CD4-positive, alpha-beta T cell treated with Interleukin-12 subunit alpha and Interleukin-12 subunit beta, for 1 hour (primary cell): Measurements from ENCODE around the gene HMCN1.

ENCODE experiments used
- DNase-seq: peaks from one replicate; pipeline ENCODE4 v3.0.0-alpha.2; 2020

The HMCN1 gene

GRCh38 chr1:186215636-186216035 lies 481.4 kb downstream of the HMCN1 start:
- DNase-seq = no peak

DNA sequence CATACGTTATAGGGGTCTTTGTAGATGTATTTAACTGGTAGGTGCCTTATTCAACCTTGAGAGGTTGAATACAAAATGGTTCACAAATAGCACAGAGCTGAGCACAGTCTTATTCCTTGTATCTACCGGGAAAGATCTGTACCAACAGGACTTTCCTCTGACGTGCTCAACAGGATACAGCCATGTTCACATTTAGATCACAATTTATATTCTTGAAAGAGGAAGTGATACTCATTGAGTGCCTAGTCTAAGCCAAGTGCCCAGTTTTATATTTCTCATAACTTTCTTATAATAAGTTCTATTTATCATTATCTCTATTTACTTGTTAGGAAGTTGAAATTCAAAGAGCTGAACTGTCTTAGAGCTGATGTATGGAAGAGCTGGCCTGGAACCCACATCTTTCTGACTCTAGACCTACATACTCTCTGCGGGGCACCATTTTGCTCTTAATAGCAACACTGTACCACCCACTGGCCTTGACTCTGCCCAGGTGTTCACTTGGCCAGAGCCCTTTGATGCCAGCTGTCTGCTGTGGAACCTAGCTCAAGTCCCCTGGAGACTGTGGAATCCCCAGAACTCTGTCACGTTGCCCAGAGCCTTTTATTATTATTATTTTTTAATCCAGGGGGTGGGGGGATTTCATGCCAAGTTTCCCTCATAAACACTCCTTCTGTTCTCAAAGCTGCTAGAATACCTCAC lies 484.6 kb downstream of the HMCN1 start:
- DNase-seq = no peak

DNA sequence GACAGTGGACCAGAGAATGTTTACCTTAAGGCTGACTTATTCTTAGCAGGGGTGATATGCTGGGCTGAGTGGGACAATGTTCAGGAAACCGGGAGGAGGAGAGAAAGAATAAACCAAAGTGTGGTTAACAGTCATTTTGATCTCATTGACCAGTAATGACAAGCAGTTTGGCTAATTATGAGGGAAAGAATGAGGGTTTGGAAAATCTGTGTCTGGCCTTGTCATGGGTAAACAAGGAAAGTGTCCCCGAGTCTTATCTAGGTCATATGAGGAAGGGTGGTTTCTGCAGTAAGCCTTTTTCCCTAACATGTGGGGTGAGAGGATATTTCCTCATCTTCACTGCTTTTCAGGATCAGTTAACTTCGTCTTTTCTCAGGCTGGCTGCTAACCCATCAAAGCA lies 485.9 kb downstream of the HMCN1 start:
- DNase-seq = no peak

DNA sequence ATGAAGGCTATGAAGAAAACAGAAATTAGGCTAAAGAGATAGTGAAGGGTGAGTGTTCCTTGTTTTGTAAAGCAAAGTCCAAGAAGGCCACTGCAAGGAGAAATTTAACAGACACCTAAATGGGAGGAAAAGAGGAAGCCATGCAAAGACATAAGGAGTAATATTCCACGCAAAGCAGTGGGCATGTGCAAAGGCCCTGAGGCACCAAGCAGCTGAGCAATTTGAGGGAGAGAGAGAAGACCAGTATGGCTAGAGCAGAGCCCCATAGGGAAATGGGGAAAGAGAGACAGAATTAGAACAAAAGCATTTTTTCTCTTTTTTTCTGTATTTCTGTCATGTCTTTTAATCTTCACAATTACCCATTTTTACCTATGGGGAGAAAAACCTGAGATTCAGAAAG lies 486.7 kb downstream of the HMCN1 start:
- DNase-seq = no peak

GRCh38 chr1:186225096-186225495 lies 490.9 kb downstream of the HMCN1 start:
- no peak for DNase-seq

DNA sequence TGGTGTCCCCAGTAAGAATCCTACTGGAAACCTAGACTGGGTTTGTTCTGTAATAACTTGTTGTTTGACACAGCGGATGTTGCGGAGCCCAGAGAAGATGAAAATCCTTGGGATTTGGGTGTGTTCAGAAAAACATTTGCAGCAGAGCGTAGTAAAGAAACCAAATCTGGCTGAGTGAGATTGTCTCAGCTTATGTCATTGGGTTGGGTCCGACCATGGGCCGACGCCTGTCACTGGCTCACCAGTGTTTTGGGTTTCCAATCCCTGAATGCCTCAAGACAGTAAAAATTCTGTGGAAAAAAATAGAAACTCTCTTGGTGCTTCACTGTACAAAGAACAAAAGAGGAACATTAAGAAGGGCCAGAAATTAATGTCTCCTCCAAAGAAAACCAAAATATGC lies 494.6 kb downstream of the HMCN1 start:
- no peak for DNase-seq

DNA sequence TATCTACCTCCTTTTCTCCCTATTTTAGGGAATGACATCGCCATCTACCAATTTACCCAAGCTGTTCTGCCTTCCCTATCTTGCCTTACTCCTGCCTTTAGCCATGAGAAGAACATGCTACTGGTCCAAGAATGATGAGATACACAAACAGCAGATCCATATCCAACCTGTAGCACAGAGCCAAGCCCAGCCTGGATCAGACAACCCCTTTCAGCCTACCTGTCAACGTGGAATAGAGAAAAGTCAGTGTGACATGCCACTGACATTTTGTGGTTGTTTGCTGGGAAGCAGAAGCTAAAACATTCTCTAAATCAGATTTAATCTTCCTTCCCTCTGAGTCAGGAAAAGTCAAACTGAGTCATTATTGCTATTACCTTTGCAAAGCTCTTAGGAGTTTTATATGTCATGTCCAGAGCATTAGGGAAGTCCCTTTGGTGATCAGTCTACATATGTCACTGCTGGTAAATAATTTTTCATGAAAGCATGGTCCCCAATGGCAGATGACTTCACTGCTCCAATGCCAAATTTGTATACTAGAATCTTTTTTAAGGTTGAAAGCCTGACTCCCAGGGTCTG lies 497.8 kb downstream of the HMCN1 start:
- DNase-seq = no peak

DNA sequence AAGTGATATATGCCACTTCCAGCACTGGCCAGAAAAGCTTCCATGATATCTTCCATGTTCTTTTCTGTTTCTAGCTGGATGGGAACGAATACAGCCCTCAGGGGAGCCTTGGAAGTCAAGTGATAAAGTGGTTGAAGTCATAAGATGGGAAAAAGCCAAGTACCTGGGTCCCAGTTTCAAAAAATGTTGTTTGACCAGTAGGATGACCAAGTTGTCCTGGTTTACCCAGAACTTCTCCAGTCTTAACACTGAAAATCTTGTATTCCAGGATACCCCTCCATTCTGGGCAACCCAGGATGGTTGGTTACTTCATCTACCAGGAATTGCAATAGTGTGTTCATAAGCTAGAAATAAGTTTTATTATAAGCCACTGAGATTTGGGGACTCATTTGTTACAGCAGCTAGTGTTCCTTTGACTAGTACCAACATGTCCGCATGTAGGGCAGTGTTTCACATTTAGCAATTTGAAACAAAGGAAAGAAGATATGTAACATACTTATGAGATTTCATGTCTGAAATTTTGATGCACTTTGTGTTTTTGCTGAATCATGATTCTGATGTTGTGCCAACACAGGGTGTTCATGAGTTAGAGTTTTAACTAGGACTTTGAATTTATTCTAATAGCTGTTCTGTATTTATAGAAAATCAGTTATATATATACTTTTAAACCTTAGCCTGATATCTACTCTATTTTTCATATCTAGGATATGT lies 500.9 kb downstream of the HMCN1 start:
- DNase-seq = no peak

DNA sequence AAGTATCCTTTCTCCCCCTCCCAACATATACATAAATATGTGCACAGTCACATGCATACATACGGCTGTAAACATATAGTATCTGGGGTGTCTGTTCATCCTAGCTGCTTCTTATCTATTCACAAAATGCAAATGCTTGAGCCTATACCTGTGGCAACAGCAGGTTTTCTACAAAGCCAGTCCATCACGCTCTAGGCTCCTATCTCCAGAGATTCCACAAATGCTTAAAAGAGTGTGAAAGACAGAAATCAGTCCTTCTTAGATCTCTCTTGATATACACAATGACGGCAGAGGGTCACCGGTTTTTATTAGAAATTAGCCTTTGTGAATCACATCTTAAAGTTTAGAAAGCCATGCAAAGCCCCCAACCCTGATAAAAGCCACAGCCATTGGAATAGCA lies 501.5 kb downstream of the HMCN1 start:
- DNase-seq = no peak

DNA sequence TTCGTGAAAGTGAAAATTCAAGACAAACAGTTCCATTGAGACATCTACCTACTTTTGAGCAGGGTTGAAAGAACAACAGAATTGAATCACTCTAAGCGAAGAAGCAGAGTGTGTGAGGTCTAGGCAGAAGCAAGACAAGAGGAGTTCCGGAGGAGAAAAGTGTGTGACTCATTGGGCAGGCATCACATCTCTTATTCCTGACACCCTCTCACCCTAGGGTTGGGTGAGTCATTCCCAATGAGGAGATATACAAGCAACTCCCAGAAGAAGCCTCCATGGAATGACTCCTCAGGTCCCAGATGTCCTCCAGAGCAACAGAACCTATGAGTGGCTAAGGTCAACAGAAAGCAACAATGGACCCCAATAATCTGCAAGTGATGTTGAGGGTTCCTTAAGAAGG lies 502.7 kb downstream of the HMCN1 start:
- DNase-seq = no peak

GRCh38 chr1:186239171-186239570 lies 505.0 kb downstream of the HMCN1 start:
- DNase-seq = no peak

- DNase-seq = no peak
Measured at GRCh38 chr1:186240436-186240835, 506.2 kb downstream of the HMCN1 start.
